Measurements from ENCODE around the gene ANKRD27. TPM values are rescaled to one million over a fixed set of nuclear protein-coding genes. Genes with fewer than 3 reads are reported as not detected.

The ANKRD27 gene
- total RNA-seq, 4 donors from 2014 or later, result 1.8 to 36.2 (median 22.7) TPM

GRCh38 chr19:32606289-32606688 is 68.7 kb downstream of the ANKRD27 start:
- Histone ChIP-seq H3K27me3 (no peaks in the 10 kb centered on the region), H3K4me3 (no peak overlapping the region), H3K27ac (no peak overlapping the region), H3K36me3 (no peaks in the 10 kb centered on the region), H3K4me1 (no peaks in the 10 kb centered on the region), H3K9me3 (no peaks in the 10 kb centered on the region)
- no peak for TF ChIP-seq CTCF (IDR thresholded peaks at IDR 0.05)
- no peak for TF ChIP-seq POLR2A (IDR thresholded peaks at IDR 0.05)
- intact Hi-C loops (cut with DNase I; ENCODE audit: low total_unique reads), result no loop called here
- DNase-seq, result no peak

- intact Hi-C loops (cut with DNase I; ENCODE audit: low total_unique reads), result no loop called here
- Histone ChIP-seq H3K9me3 (no peaks in the 10 kb centered on the region), H3K4me3 (no peak overlapping the region), H3K4me1 (no peaks in the 10 kb centered on the region), H3K36me3 (no peaks in the 10 kb centered on the region), H3K27ac (no peak overlapping the region), H3K27me3 (no peaks in the 10 kb centered on the region)
- TF ChIP-seq CTCF (IDR thresholded peaks at IDR 0.05), result no peak
- TF ChIP-seq POLR2A (IDR thresholded peaks at IDR 0.05), result no peak
- no peak for DNase-seq
Measured at GRCh38 chr19:32605544-32605943, 69.4 kb downstream of the ANKRD27 start.

- Histone ChIP-seq H3K27me3 (no peaks in the 10 kb centered on the region), H3K27ac (no peak overlapping the region), H3K4me3 (no peak overlapping the region), H3K36me3 (no peaks in the 10 kb centered on the region), H3K4me1 (no peaks in the 10 kb centered on the region), H3K9me3 (no peaks in the 10 kb centered on the region)
- intact Hi-C loops (cut with DNase I; ENCODE audit: low total_unique reads), result no loop called here
- no peak for DNase-seq
- TF ChIP-seq CTCF (IDR thresholded peaks at IDR 0.05) (no peak), POLR2A (IDR thresholded peaks at IDR 0.05) (no peak)
Measured at GRCh38 chr19:32603961-32604360, 71.0 kb downstream of the ANKRD27 start.

- H3K4me3 ChIP-seq, result no peak overlapping the region
- no peaks in the 10 kb centered on the region for H3K36me3 ChIP-seq
- no peaks in the 10 kb centered on the region for H3K9me3 ChIP-seq
- H3K27ac ChIP-seq, result no peak overlapping the region
- no peak for DNase-seq
- TF ChIP-seq CTCF (IDR thresholded peaks at IDR 0.05), result peak; percentile 58 to 74 (median 70)
- no peak for TF ChIP-seq POLR2A (IDR thresholded peaks at IDR 0.05)
- intact Hi-C loops (cut with DNase I; ENCODE audit: low total_unique reads), result no loop called here
- no peaks in the 10 kb centered on the region for H3K27me3 ChIP-seq
- H3K4me1 ChIP-seq, result no peaks in the 10 kb centered on the region
Measured at GRCh38 chr19:32599736-32600157, 75.2 kb downstream of the ANKRD27 start.

GRCh38 chr19:32599258-32599657 is 75.7 kb downstream of the ANKRD27 start:
- intact Hi-C loops (cut with DNase I; ENCODE audit: low total_unique reads), result no loop called here
- TF ChIP-seq CTCF (IDR thresholded peaks at IDR 0.05) (no peak), POLR2A (IDR thresholded peaks at IDR 0.05) (no peak)
- Histone ChIP-seq H3K27me3 (no peaks in the 10 kb centered on the region), H3K9me3 (no peaks in the 10 kb centered on the region), H3K36me3 (no peaks in the 10 kb centered on the region), H3K4me3 (no peak overlapping the region), H3K4me1 (no peaks in the 10 kb centered on the region), H3K27ac (no peak overlapping the region)
- no peak for DNase-seq
